ENCODE measurements around the gene CLSTN3.
"Not testable (repeated sequence)": the region's sequence is repeated elsewhere in the genome, so short reads cannot be mapped to it uniquely, and the experiment has no call there.

CLSTN3 gene

DNA sequence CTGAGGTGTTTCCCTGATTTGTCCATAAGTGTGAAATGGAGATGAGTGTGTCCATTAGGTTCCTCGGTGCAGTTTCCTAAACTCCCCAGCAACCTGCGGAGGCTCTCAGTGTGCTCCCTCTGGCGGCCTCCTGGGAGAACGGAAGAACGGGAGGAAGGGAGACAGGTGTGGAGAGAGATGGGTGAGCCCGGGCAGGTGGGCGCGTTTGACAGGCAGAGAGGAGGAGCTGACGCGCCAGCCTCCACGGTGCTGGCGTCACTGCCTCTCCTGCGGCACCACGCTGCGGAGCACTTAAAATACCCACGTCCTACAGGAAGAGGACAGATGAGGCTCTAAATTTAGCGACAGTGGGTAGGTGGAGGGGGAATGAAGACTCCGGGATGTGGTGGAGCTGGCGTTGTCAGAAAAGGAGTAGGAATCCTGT is 32.5 kb downstream of the CLSTN3 start:
- TF ChIP-seq, protein P1, sequence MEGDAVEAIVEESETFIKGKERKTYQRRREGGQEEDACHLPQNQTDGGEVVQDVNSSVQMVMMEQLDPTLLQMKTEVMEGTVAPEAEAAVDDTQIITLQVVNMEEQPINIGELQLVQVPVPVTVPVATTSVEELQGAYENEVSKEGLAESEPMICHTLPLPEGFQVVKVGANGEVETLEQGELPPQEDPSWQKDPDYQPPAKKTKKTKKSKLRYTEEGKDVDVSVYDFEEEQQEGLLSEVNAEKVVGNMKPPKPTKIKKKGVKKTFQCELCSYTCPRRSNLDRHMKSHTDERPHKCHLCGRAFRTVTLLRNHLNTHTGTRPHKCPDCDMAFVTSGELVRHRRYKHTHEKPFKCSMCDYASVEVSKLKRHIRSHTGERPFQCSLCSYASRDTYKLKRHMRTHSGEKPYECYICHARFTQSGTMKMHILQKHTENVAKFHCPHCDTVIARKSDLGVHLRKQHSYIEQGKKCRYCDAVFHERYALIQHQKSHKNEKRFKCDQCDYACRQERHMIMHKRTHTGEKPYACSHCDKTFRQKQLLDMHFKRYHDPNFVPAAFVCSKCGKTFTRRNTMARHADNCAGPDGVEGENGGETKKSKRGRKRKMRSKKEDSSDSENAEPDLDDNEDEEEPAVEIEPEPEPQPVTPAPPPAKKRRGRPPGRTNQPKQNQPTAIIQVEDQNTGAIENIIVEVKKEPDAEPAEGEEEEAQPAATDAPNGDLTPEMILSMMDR (conservative IDR thresholded peaks at IDR 0.05; ENCODE audit: low read length) = peak; percentile 47
- H3K4me3 ChIP-seq (ENCODE audit: low read length) = no peak overlapping the region
- DNase-seq (ENCODE audit: low read depth) = no peak

GRCh38 chr12:7169951-7170350 is 39.8 kb downstream of the CLSTN3 start:
- no peak for DNase-seq (ENCODE audit: low read depth)
- H3K4me3 ChIP-seq (ENCODE audit: low read length) = no peak overlapping the region
- TF ChIP-seq, protein P1 (conservative IDR thresholded peaks at IDR 0.05; ENCODE audit: low read length) = no peak

DNA sequence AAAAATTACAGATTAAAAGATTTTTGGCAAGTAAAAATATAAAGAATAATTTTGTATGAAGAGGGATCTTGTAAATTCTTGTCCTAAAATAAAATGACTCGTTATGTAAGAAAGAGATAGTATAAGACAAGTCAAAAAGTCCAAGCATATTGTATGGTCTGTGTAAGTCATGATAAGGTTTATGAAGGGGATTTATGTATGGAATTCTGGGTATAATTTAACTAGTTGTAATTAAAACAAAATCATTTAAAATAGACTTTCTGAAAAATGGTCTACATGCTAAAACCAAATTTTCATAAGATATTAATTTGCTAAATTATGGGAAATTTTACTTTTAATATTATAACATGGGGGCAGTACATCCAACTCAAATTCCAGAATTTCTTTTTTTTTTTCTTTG is 41.7 kb downstream of the CLSTN3 start:
- TF ChIP-seq, protein P1 (conservative IDR thresholded peaks at IDR 0.05; ENCODE audit: low read length) = no peak
- H3K4me3 ChIP-seq (ENCODE audit: low read length) = no peak overlapping the region
- no peak for DNase-seq (ENCODE audit: low read depth)

DNA sequence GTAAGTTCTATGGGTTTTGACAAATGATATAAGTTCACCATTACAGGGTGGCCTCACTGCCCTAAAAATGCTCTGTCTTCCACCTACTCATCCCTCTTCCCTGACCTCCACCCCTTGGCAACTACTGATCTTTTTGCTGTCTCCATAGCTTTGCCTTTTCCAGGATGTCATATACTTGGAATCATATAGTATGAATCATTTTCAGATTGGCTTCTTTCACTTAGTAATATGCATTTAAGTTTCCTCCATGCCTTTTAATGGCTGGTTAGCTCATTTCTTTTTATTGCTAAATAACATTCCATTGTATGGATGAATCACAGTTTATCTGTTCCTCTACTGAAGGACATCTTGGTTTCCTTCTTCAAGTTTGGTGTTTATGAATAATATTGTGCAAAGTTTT is 45.3 kb downstream of the CLSTN3 start:
- TF ChIP-seq, protein P1 (conservative IDR thresholded peaks at IDR 0.05; ENCODE audit: low read length) = no peak
- no peak overlapping the region for H3K4me3 ChIP-seq (ENCODE audit: low read length)
- peak; percentile 26 for DNase-seq (ENCODE audit: low read depth)

GRCh38 chr12:7176595-7176994 is 46.4 kb downstream of the CLSTN3 start:
- H3K4me3 ChIP-seq (ENCODE audit: low read length) = no peak overlapping the region
- TF ChIP-seq, protein P1 (conservative IDR thresholded peaks at IDR 0.05; ENCODE audit: low read length) = no peak
- DNase-seq (ENCODE audit: low read depth) = no peak

GRCh38 chr12:7178481-7178880 is 48.3 kb downstream of the CLSTN3 start:
- TF ChIP-seq, protein P1 (conservative IDR thresholded peaks at IDR 0.05; ENCODE audit: low read length) = no peak
- DNase-seq (ENCODE audit: low read depth) = no peak
- H3K4me3 ChIP-seq (ENCODE audit: low read length) = no peak overlapping the region

GRCh38 chr12:7180685-7181084 is 50.5 kb downstream of the CLSTN3 start:
- no peak overlapping the region for H3K4me3 ChIP-seq (ENCODE audit: low read length)
- TF ChIP-seq, protein P1 (conservative IDR thresholded peaks at IDR 0.05; ENCODE audit: low read length) = no peak
- DNase-seq (ENCODE audit: low read depth) = no peak

GRCh38 chr12:7186058-7186457 is 55.9 kb downstream of the CLSTN3 start:
- H3K4me3 ChIP-seq (ENCODE audit: low read length); DNase-seq (ENCODE audit: low read depth): not testable (repeated sequence)

All from AG10803 (cell line).